ENCODE measurements around the gene PRRT3. TPM values are rescaled to one million over a fixed set of nuclear protein-coding genes. Genes with fewer than 3 reads are reported as not detected.

PRRT3 gene
- total and polyA plus RNA-seq, 2 of the 13 experiments (the other 11 are each of a cell fraction or from before 2014, with no cell fraction given), result 0.22 to 0.44 TPM

DNA sequence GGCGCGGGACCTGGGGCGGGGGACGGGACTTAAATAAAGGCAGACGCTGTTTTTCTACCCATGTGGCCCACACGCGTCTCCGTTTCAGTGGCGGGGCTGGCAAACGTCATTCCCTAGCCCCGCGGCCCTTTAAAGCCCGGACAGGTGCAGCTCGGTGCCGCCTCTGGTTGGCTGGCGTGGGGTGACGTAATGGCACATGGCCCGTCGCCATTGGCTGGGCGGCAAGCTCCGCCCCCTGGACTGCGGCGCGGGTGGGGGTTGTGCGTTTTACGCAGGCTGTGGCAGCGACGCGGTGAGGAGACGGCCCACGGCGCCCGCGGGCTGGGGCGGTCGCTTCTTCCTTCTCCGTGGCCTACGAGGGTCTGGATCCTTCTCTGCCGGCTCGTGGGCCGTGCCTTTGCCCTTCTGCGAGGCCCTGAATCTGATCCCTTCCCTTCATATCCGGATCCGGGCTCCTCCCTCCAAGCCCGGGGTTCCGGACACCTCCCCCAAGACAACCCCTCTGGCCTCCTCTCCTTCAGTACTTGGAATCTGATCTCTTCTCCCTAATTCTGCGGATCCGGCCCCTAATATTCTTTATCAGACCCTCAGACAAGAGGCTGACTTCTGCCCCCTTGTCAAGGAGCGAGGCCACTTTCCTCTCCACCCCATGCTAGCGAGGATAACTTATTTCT is 18.5 kb downstream of the PRRT3 start, which contains the start of gene CRELD1 (continued):
- no peak for TF ChIP-seq SIX1 (CRISPR knock-in tag; IDR thresholded peaks at IDR 0.05; ENCODE audit: borderline replicate concordance)
- peak; percentile 46; the same call in 1 of the 2 replicates for TF ChIP-seq PHF20 (CRISPR knock-in tag; IDR thresholded peaks at IDR 0.05)
- no peak for TF ChIP-seq ZNF260 (CRISPR knock-in tag; IDR thresholded peaks at IDR 0.05; ENCODE audit: borderline replicate concordance, low read depth)
- TF ChIP-seq MED1 (CRISPR knock-in tag; IDR thresholded peaks at IDR 0.05), result peak; percentile 48
- TF ChIP-seq, protein P1, sequence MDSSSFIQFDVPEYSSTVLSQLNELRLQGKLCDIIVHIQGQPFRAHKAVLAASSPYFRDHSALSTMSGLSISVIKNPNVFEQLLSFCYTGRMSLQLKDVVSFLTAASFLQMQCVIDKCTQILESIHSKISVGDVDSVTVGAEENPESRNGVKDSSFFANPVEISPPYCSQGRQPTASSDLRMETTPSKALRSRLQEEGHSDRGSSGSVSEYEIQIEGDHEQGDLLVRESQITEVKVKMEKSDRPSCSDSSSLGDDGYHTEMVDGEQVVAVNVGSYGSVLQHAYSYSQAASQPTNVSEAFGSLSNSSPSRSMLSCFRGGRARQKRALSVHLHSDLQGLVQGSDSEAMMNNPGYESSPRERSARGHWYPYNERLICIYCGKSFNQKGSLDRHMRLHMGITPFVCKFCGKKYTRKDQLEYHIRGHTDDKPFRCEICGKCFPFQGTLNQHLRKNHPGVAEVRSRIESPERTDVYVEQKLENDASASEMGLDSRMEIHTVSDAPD (CRISPR knock-in tag; IDR thresholded peaks at IDR 0.05), result no peak
- TF ChIP-seq, protein P2, sequence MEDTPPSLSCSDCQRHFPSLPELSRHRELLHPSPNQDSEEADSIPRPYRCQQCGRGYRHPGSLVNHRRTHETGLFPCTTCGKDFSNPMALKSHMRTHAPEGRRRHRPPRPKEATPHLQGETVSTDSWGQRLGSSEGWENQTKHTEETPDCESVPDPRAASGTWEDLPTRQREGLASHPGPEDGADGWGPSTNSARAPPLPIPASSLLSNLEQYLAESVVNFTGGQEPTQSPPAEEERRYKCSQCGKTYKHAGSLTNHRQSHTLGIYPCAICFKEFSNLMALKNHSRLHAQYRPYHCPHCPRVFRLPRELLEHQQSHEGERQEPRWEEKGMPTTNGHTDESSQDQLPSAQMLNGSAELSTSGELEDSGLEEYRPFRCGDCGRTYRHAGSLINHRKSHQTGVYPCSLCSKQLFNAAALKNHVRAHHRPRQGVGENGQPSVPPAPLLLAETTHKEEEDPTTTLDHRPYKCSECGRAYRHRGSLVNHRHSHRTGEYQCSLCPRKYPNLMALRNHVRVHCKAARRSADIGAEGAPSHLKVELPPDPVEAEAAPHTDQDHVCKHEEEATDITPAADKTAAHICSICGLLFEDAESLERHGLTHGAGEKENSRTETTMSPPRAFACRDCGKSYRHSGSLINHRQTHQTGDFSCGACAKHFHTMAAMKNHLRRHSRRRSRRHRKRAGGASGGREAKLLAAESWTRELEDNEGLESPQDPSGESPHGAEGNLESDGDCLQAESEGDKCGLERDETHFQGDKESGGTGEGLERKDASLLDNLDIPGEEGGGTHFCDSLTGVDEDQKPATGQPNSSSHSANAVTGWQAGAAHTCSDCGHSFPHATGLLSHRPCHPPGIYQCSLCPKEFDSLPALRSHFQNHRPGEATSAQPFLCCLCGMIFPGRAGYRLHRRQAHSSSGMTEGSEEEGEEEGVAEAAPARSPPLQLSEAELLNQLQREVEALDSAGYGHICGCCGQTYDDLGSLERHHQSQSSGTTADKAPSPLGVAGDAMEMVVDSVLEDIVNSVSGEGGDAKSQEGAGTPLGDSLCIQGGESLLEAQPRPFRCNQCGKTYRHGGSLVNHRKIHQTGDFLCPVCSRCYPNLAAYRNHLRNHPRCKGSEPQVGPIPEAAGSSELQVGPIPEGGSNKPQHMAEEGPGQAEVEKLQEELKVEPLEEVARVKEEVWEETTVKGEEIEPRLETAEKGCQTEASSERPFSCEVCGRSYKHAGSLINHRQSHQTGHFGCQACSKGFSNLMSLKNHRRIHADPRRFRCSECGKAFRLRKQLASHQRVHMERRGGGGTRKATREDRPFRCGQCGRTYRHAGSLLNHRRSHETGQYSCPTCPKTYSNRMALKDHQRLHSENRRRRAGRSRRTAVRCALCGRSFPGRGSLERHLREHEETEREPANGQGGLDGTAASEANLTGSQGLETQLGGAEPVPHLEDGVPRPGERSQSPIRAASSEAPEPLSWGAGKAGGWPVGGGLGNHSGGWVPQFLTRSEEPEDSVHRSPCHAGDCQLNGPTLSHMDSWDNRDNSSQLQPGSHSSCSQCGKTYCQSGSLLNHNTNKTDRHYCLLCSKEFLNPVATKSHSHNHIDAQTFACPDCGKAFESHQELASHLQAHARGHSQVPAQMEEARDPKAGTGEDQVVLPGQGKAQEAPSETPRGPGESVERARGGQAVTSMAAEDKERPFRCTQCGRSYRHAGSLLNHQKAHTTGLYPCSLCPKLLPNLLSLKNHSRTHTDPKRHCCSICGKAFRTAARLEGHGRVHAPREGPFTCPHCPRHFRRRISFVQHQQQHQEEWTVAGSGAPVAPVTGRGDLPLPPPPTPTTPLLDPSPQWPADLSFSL (CRISPR knock-in tag; IDR thresholded peaks at IDR 0.05), result no peak
- TF ChIP-seq MYNN (CRISPR knock-in tag; IDR thresholded peaks at IDR 0.05; ENCODE audit: low read depth), result no peak
- no peak for TF ChIP-seq HHEX (CRISPR knock-in tag; IDR thresholded peaks at IDR 0.05)
- no peak for TF ChIP-seq ZNF577 (CRISPR knock-in tag; IDR thresholded peaks at IDR 0.05; ENCODE audit: borderline replicate concordance, low read depth)
- TF ChIP-seq CEBPB (IDR thresholded peaks at IDR 0.05; ENCODE audit: borderline replicate concordance, low read depth, low read length), result peak; percentile 76; the same call in 1 of the 2 replicates
- TF ChIP-seq MIXL1 (CRISPR knock-in tag; IDR thresholded peaks at IDR 0.05), result no peak
- no peak for TF ChIP-seq EP300 (IDR thresholded peaks at IDR 0.05; ENCODE audit: low read depth in 2 of 2, low read length in 2 of 2)
- TF ChIP-seq EP300 (CRISPR knock-in tag; IDR thresholded peaks at IDR 0.05; ENCODE audit: borderline replicate concordance), result peak; percentile 19; the same call in 1 of the 2 replicates
- TF ChIP-seq, protein P3, sequence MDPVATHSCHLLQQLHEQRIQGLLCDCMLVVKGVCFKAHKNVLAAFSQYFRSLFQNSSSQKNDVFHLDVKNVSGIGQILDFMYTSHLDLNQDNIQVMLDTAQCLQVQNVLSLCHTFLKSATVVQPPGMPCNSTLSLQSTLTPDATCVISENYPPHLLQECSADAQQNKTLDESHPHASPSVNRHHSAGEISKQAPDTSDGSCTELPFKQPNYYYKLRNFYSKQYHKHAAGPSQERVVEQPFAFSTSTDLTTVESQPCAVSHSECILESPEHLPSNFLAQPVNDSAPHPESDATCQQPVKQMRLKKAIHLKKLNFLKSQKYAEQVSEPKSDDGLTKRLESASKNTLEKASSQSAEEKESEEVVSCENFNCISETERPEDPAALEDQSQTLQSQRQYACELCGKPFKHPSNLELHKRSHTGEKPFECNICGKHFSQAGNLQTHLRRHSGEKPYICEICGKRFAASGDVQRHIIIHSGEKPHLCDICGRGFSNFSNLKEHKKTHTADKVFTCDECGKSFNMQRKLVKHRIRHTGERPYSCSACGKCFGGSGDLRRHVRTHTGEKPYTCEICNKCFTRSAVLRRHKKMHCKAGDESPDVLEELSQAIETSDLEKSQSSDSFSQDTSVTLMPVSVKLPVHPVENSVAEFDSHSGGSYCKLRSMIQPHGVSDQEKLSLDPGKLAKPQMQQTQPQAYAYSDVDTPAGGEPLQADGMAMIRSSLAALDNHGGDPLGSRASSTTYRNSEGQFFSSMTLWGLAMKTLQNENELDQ (CRISPR knock-in tag; IDR thresholded peaks at IDR 0.05; ENCODE audit: borderline replicate concordance), result no peak
- TF ChIP-seq HIVEP1 (CRISPR knock-in tag; IDR thresholded peaks at IDR 0.05), result no peak
- TF ChIP-seq, protein P4, sequence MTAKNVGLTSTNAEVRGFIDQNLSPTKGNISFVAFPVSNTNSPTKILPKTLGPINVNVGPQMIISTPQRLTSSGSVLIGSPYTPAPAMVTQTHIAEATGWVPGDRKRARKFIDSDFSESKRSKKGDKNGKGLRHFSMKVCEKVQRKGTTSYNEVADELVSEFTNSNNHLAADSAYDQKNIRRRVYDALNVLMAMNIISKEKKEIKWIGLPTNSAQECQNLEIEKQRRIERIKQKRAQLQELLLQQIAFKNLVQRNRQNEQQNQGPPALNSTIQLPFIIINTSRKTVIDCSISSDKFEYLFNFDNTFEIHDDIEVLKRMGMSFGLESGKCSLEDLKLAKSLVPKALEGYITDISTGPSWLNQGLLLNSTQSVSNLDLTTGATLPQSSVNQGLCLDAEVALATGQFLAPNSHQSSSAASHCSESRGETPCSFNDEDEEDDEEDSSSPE (CRISPR knock-in tag; IDR thresholded peaks at IDR 0.05), result peak; percentile 89
- TF ChIP-seq DR1 (CRISPR knock-in tag; IDR thresholded peaks at IDR 0.05), result peak; percentile 88
- TF ChIP-seq KLF6 (CRISPR knock-in tag; IDR thresholded peaks at IDR 0.05), result 0 out of 2 replicates have a peak, but pooled peaks have one; percentile 38

Measured in HepG2 (cell line).